ENCODE data around the gene MICAL2. TPM values are rescaled to one million over a fixed set of nuclear protein-coding genes. Genes with fewer than 3 reads are reported as not detected.

MICAL2 gene
- total RNA-seq, 4 donors from 2014 or later: 196 to 550 (median 237) TPM

- H3K9me3 ChIP-seq: no peaks in the 10 kb centered on the region
- 55 to 86% methylated on average over 3 to 4 of the region's 7 CpGs for WGBS, 2 donors (ENCODE audit: low coverage in 1 of 2)
- no peak overlapping the region for H3K4me3 ChIP-seq
- H3K36me3 ChIP-seq: no peaks in the 10 kb centered on the region
- no peak for ATAC-seq
- peaks cover 2 to 39% (median 16%) of the 10 kb centered on the region in 3 donors for H3K4me1 ChIP-seq
- H3K27ac ChIP-seq: peak overlapping the region; percentile 76 to 97 (median 88)
- no peak for TF ChIP-seq POLR2AphosphoS5 (IDR thresholded peaks at IDR 0.05)
- no peak for TF ChIP-seq CTCF (IDR thresholded peaks at IDR 0.05)
- no peak for TF ChIP-seq EP300 (IDR thresholded peaks at IDR 0.05)
- TF ChIP-seq POLR2A (IDR thresholded peaks at IDR 0.05): no peak
- no peaks in the 10 kb centered on the region for H3K27me3 ChIP-seq
Measured at GRCh38 chr11:12077535-12078280, 32.7 kb upstream of the MICAL2 start.

GRCh38 chr11:12079726-12080556 is 30.4 kb upstream of the MICAL2 start:
- ATAC-seq: peak; percentile 81
- 29 to 45% methylated on average over 13 of the region's 13 CpGs for WGBS, 2 donors (ENCODE audit: low coverage in 1 of 2)
- H3K27ac ChIP-seq: peak overlapping the region; percentile 76 to 97 (median 88)

GRCh38 chr11:12083380-12083779 is 27.0 kb upstream of the MICAL2 start:
- TF ChIP-seq EP300 (IDR thresholded peaks at IDR 0.05) (no peak), POLR2A (IDR thresholded peaks at IDR 0.05) (no peak), CTCF (IDR thresholded peaks at IDR 0.05) (no peak), POLR2AphosphoS5 (IDR thresholded peaks at IDR 0.05) (no peak)
- Histone ChIP-seq H3K4me1 (peaks cover 5 to 54% (median 34%) of the 10 kb centered on the region in 3 donors), H3K4me3 (no peak overlapping the region), H3K27me3 (no peaks in the 10 kb centered on the region), H3K27ac (peak overlapping the region in 3 of 4 donors; percentile 7 to 92 (median 33)), H3K9me3 (no peaks in the 10 kb centered on the region), H3K36me3 (no peaks in the 10 kb centered on the region)
- no peak for ATAC-seq
- WGBS, 2 donors (ENCODE audit: low coverage in 1 of 2): 90 to 92% methylated on average over 1 of the region's 1 CpG

More at GRCh38 chr11:12079726-12080556, 30.4 kb upstream of the MICAL2 start:
- Histone ChIP-seq H3K9me3 (no peaks in the 10 kb centered on the region), H3K36me3 (no peaks in the 10 kb centered on the region), H3K4me1 (peaks cover 2 to 41% (median 16%) of the 10 kb centered on the region in 3 donors), H3K27me3 (no peaks in the 10 kb centered on the region), H3K4me3 (no peak overlapping the region)
- TF ChIP-seq EP300 (IDR thresholded peaks at IDR 0.05): peak; percentile 84
- TF ChIP-seq POLR2AphosphoS5 (IDR thresholded peaks at IDR 0.05): peak; percentile 95
- peak in 1 of 4 experiments; percentile 4 for TF ChIP-seq CTCF (IDR thresholded peaks at IDR 0.05)
- peak in 1 of 2 donors; percentile 27 for TF ChIP-seq POLR2A (IDR thresholded peaks at IDR 0.05)

GRCh38 chr11:12084256-12084655 is 26.1 kb upstream of the MICAL2 start:
- Histone ChIP-seq H3K4me1 (peaks cover 5 to 59% (median 42%) of the 10 kb centered on the region in 3 donors), H3K4me3 (no peak overlapping the region), H3K36me3 (no peaks in the 10 kb centered on the region), H3K27me3 (no peaks in the 10 kb centered on the region), H3K9me3 (no peaks in the 10 kb centered on the region), H3K27ac (peak overlapping the region; percentile 84 to 92 (median 91))
- TF ChIP-seq POLR2A (IDR thresholded peaks at IDR 0.05) (no peak), POLR2AphosphoS5 (IDR thresholded peaks at IDR 0.05) (no peak), CTCF (IDR thresholded peaks at IDR 0.05) (no peak), EP300 (IDR thresholded peaks at IDR 0.05) (no peak)
- no peak for ATAC-seq
